ENCODE results near the gene PHACTR3. TPM values are rescaled to one million over a fixed set of nuclear protein-coding genes. Genes with fewer than 3 reads are reported as not detected.

The PHACTR3 gene
- total RNA-seq, 1 donor from 2014 or later: 1.4 TPM

- Histone ChIP-seq H3K79me2 (ENCODE audit: low read depth) (no peaks in the 10 kb centered on the region), H3K4me2 (no peak overlapping the region), H3K4me3 (no peak overlapping the region), H2AFZ (replicated peaks) (no peak overlapping the region), H3K9me3 (ENCODE audit: low read depth) (no peaks in the 10 kb centered on the region), H3K27ac (no peak overlapping the region), H3K36me3 (no peaks in the 10 kb centered on the region), H3F3A (ENCODE audit: low read depth) (no peaks in the 10 kb centered on the region), H3K4me1 (no peaks in the 10 kb centered on the region), H3K9ac (no peak overlapping the region), H4K20me1 (ENCODE audit: low read depth) (no peaks in the 10 kb centered on the region), H3K27me3 (peaks cover 84% of the 10 kb centered on the region)
- Mint-ChIP-seq H3K9me3 (no peaks in the 10 kb centered on the region), H3K4me3 (no peak overlapping the region), H3K27me3 (ENCODE audit: insufficient read depth, low read depth) (no peaks in the 10 kb centered on the region), H3K36me3 (no peaks in the 10 kb centered on the region), H3K27ac (no peak overlapping the region), H3K4me1 (peaks cover 6% of the 10 kb centered on the region)
- TF ChIP-seq EZH2 (IDR thresholded peaks at IDR 0.05): no peak
- TF ChIP-seq EZH2phosphoT487 (IDR thresholded peaks at IDR 0.05): no peak
- no peak for TF ChIP-seq CTCF (IDR thresholded peaks at IDR 0.05)
- no peak for DNase-seq (ENCODE audit: low spot score)
Observed at GRCh38 chr20:59863058-59863457, 258.7 kb downstream of the PHACTR3 start.

- Mint-ChIP-seq H3K27me3 (ENCODE audit: insufficient read depth, low read depth) (no peaks in the 10 kb centered on the region), H3K27ac (peak overlapping the region; percentile 4), H3K4me1 (peaks cover 6% of the 10 kb centered on the region), H3K36me3 (no peaks in the 10 kb centered on the region), H3K4me3 (no peak overlapping the region), H3K9me3 (no peaks in the 10 kb centered on the region)
- no peak for DNase-seq (ENCODE audit: low spot score)
- H3K36me3 ChIP-seq: no peaks in the 10 kb centered on the region
- no peak overlapping the region for H3K9ac ChIP-seq
- TF ChIP-seq EZH2 (IDR thresholded peaks at IDR 0.05): no peak
- no peak for TF ChIP-seq EZH2phosphoT487 (IDR thresholded peaks at IDR 0.05)
- no peak for TF ChIP-seq CTCF (IDR thresholded peaks at IDR 0.05)
- no peaks in the 10 kb centered on the region for H3F3A ChIP-seq (ENCODE audit: low read depth)
- no peaks in the 10 kb centered on the region for H4K20me1 ChIP-seq (ENCODE audit: low read depth)
- H3K27me3 ChIP-seq: peaks cover 91% of the 10 kb centered on the region
- H3K79me2 ChIP-seq (ENCODE audit: low read depth): no peaks in the 10 kb centered on the region
- H3K9me3 ChIP-seq (ENCODE audit: low read depth): no peaks in the 10 kb centered on the region
- H2AFZ ChIP-seq (replicated peaks): no peak overlapping the region
- H3K4me1 ChIP-seq: no peaks in the 10 kb centered on the region
- no peak overlapping the region for H3K4me3 ChIP-seq
- no peak overlapping the region for H3K27ac ChIP-seq
- no peak overlapping the region for H3K4me2 ChIP-seq
Observed at GRCh38 chr20:59864726-59865125, 260.4 kb downstream of the PHACTR3 start.

GRCh38 chr20:59866338-59866737 lies 262.0 kb downstream of the PHACTR3 start:
- Histone ChIP-seq H3K27ac (no peak overlapping the region), H4K20me1 (ENCODE audit: low read depth) (no peaks in the 10 kb centered on the region), H3K9ac (no peak overlapping the region), H3K4me2 (no peak overlapping the region), H3K4me1 (no peaks in the 10 kb centered on the region), H3K79me2 (ENCODE audit: low read depth) (no peaks in the 10 kb centered on the region), H3K4me3 (no peak overlapping the region), H3K9me3 (ENCODE audit: low read depth) (no peaks in the 10 kb centered on the region), H3K27me3 (peaks cover 85% of the 10 kb centered on the region), H3F3A (ENCODE audit: low read depth) (no peaks in the 10 kb centered on the region), H2AFZ (replicated peaks) (no peak overlapping the region), H3K36me3 (no peaks in the 10 kb centered on the region)
- no peak for DNase-seq (ENCODE audit: low spot score)
- Mint-ChIP-seq H3K9me3 (no peaks in the 10 kb centered on the region), H3K4me1 (peaks cover 6% of the 10 kb centered on the region), H3K27ac (no peak overlapping the region), H3K4me3 (no peak overlapping the region), H3K27me3 (ENCODE audit: insufficient read depth, low read depth) (peaks cover under 1% of the 10 kb centered on the region), H3K36me3 (no peaks in the 10 kb centered on the region)
- TF ChIP-seq EZH2phosphoT487 (IDR thresholded peaks at IDR 0.05): no peak
- no peak for TF ChIP-seq CTCF (IDR thresholded peaks at IDR 0.05)

All from neural progenitor cell (in vitro differentiated cells).